ENCODE measurements around the gene MRNIP. TPM values are rescaled to one million over a fixed set of nuclear protein-coding genes. Genes with fewer than 3 reads are reported as not detected.

Gene MRNIP
- total RNA-seq, 1 experiment from 2014 or later: 31.1 TPM

- Histone ChIP-seq H4K20me1 (ENCODE audit: control insufficient read depth, insufficient read depth, insufficient read length) (no peaks in the 10 kb centered on the region), H3K27me3 (ENCODE audit: insufficient read depth, low read length) (no peaks in the 10 kb centered on the region), H4K8ac (replicated peaks; ENCODE audit: insufficient read length, low read depth, low read length) (no peak overlapping the region), H3T11ph (ENCODE audit: low read length) (no peak overlapping the region), H3K23me2 (ENCODE audit: insufficient read length, low read depth, low read length, poor library complexity, severe bottlenecking) (peaks cover 4% of the 10 kb centered on the region), H3K4me1 (ENCODE audit: insufficient read depth, low read length) (no peaks in the 10 kb centered on the region), H3K23ac (ENCODE audit: insufficient read length, low read depth, low read length) (no peak overlapping the region), H3K4ac (ENCODE audit: low read depth, low read length) (no peak overlapping the region), H3K79me2 (ENCODE audit: insufficient read depth, low read length) (no peaks in the 10 kb centered on the region), H2BK15ac (ENCODE audit: low read depth, low read length) (no peak overlapping the region), H2BK5ac (ENCODE audit: insufficient read length, low read length) (no peak overlapping the region), H2BK20ac (ENCODE audit: low read depth, low read length, poor library complexity, severe bottlenecking) (no peak overlapping the region), H3K18ac (ENCODE audit: insufficient read length, low read depth, low read length) (no peak overlapping the region), H3K56ac (ENCODE audit: insufficient read length, low read depth, low read length) (no peak overlapping the region), H3K79me1 (ENCODE audit: insufficient read depth, low read depth, low read length, poor library complexity, severe bottlenecking) (no peaks in the 10 kb centered on the region), H2BK120ac (ENCODE audit: low read depth, low read length, poor library complexity, severe bottlenecking) (no peak overlapping the region), H3K9ac (ENCODE audit: extremely low read depth, insufficient read length, low read length) (no peak overlapping the region), H3K4me2 (ENCODE audit: insufficient read depth, insufficient read length, low read length) (peak overlapping the region; percentile 76), H4K5ac (ENCODE audit: insufficient read length, low read depth, low read length) (no peak overlapping the region), H2AFZ (ENCODE audit: low read length) (no peak overlapping the region), H3K14ac (ENCODE audit: insufficient read depth, low read length) (no peak overlapping the region), H3K27ac (ENCODE audit: insufficient read length, low read depth, low read length) (no peak overlapping the region), H2BK12ac (ENCODE audit: insufficient read length, low read depth, low read length) (no peak overlapping the region), H2AK5ac (ENCODE audit: insufficient read length, low read length) (no peak overlapping the region), H3K9me3 (ENCODE audit: control insufficient read depth, low read depth, low read length) (no peaks in the 10 kb centered on the region), H4K91ac (ENCODE audit: insufficient read length, low read depth, low read length) (no peak overlapping the region)
- Mint-ChIP-seq H3K36me3 (ENCODE audit: insufficient read depth in 1 of 3, low read depth in 3 of 3) (peaks cover 9 to 35% (median 27%) of the 10 kb centered on the region in 3 experiments), H3K27me3 (ENCODE audit: low read depth) (peaks cover 2% of the 10 kb centered on the region), H3K9me3 (no peaks in the 10 kb centered on the region; a peak in 1 of 5 replicates), H3K4me1 (peaks cover 0 to 11% of the 10 kb centered on the region in 2 experiments; a peak in 3 of 4 replicates), H3K27ac (no peak overlapping the region; a peak in 1 of 7 replicates), H3K4me3 (peak overlapping the region; percentile 76 to 87)
- DNase-seq: peak; percentile 43
- WGBS (ENCODE audit: extremely low coverage, insufficient read length, low lambda C conversion rate): no CpG with 5 or more reads among the region's 24 CpGs
- TF ChIP-seq CTCF (conservative IDR thresholded peaks at IDR 0.05): no peak
These were observed 47.7 kb upstream of the MRNIP start for GRCh38 chr5:179906294-179906794.

Measured in H9 (cell line).